CD14-positive monocyte (primary cell): ENCODE measurements around the gene CDH13. TPM values are rescaled to one million over a fixed set of nuclear protein-coding genes. Genes with fewer than 3 reads are reported as not detected.

Experiments used
- DNase-seq, 3 donors: peaks; one replicate each; pipeline ENCODE4 v3.0.0-alpha.2; 2011 to 2022
- H2AFZ ChIP-seq: 2 replicates; pipeline ENCODE4 v1.6.0; 2012; ENCODE audit warnings: mild to moderate bottlenecking, low read depth, low read length, inconsistent platforms; ENCODE audit not compliant: insufficient read depth, poor library complexity, severe bottlenecking
- H3K27ac ChIP-seq, 2 donors: 1 replicate in 1 of 2; 2 replicates in 1 of 2; pipeline ENCODE4 v1.5.1; 2012 to 2013; ENCODE audit warnings: low read length in 2 of 2, control low read depth in 1 of 2, inconsistent platforms in 1 of 2, low read depth in 1 of 2, mild to moderate bottlenecking in 1 of 2
- H3K27me3 ChIP-seq, 2 donors: one replicate each; pipeline versions ENCODE4 v1.6.0 to v1.6.1; 2011 to 2013; ENCODE audit warnings: low read length in 2 of 2; ENCODE audit not compliant: control insufficient read depth in 2 of 2, insufficient read depth in 2 of 2
- H3K36me3 ChIP-seq, 2 donors: replicated peaks in 1 of 2; 1 replicate in 1 of 2; 2 replicates in 1 of 2; pipeline versions ENCODE4 v1.5.1 to v1.6.1; 2012 to 2013; ENCODE audit warnings: low read length in 2 of 2, control low read depth in 1 of 2, inconsistent platforms in 1 of 2, mild to moderate bottlenecking in 1 of 2; ENCODE audit not compliant: insufficient read depth in 2 of 2, control insufficient read depth in 1 of 2
- H3K4me1 ChIP-seq, 2 donors: 1 replicate in 1 of 2; 2 replicates in 1 of 2; pipeline versions ENCODE4 v1.5.1 to v1.6.1; 2012 to 2013; ENCODE audit warnings: low read length in 2 of 2, control low read depth in 1 of 2, inconsistent platforms in 1 of 2, mild to moderate bottlenecking in 1 of 2, moderate library complexity in 1 of 2; ENCODE audit not compliant: insufficient read depth in 2 of 2, control insufficient read depth in 1 of 2
- H3K4me2 ChIP-seq: replicated peaks from 2 replicates; pipeline ENCODE3; 2012; ENCODE audit warnings: low read length, moderate library complexity, mild to moderate bottlenecking; ENCODE audit not compliant: poor library complexity, severe bottlenecking; ENCODE audit errors: extremely low read depth
- H3K4me3 ChIP-seq, 3 experiments: fragments of 200-600 bp in 1 of 3; sonication (generic) in 1 of 3; replicated peaks in 1 of 3; 1 replicate in 2 of 3; 2 replicates in 1 of 3; pipeline ENCODE4 v1.5.1; 2011 to 2013; ENCODE audit warnings: low read length in 3 of 3, mild to moderate bottlenecking in 3 of 3, control low read depth in 2 of 3, low read depth in 2 of 3, inconsistent platforms in 1 of 3, moderate library complexity in 1 of 3
- H3K79me2 ChIP-seq: 2 replicates; pipeline ENCODE4 v1.6.0; 2012; ENCODE audit warnings: mild to moderate bottlenecking, control low read depth, inconsistent platforms, low read length, moderate library complexity; ENCODE audit not compliant: insufficient read depth
- H3K9ac ChIP-seq: 2 replicates; pipeline ENCODE4 v1.6.0; 2017; ENCODE audit warnings: low read length, mild to moderate bottlenecking; ENCODE audit not compliant: insufficient read depth, poor library complexity, severe bottlenecking
- H3K9me3 ChIP-seq, 2 donors: replicated peaks in 1 of 2; 1 replicate in 1 of 2; 2 replicates in 1 of 2; pipeline versions ENCODE4 v1.5.1 to v1.6.1; 2012 to 2013; ENCODE audit warnings: low read length in 2 of 2, control low read depth in 1 of 2; ENCODE audit not compliant: control insufficient read depth in 1 of 2, insufficient read depth in 1 of 2
- H4K20me1 ChIP-seq: 2 replicates; pipeline ENCODE4 v1.6.0; 2012; ENCODE audit warnings: mild to moderate bottlenecking, low read length, control low read depth, moderate library complexity; ENCODE audit not compliant: insufficient read depth
- H3K27ac Mint-ChIP-seq, 7 donors: one replicate each; pipeline ENCODE4 v1.8.0; 2020; ENCODE audit warnings: mild to moderate bottlenecking in 7 of 7, mixed read lengths in 7 of 7, moderate library complexity in 6 of 7, inconsistent platforms in 2 of 7
- H3K27me3 Mint-ChIP-seq, 3 donors: one replicate each; pipeline ENCODE4 v1.8.0; 2021 to 2022; ENCODE audit warnings: low read depth in 3 of 3, mild to moderate bottlenecking in 3 of 3, mixed read lengths in 3 of 3, moderate library complexity in 3 of 3, inconsistent platforms in 1 of 3
- H3K36me3 Mint-ChIP-seq, 2 donors: one replicate each; pipeline ENCODE4 v1.8.0; 2020; ENCODE audit warnings: mixed read lengths in 2 of 2, inconsistent platforms in 1 of 2, mild to moderate bottlenecking in 1 of 2
- H3K4me1 Mint-ChIP-seq: one replicate; pipeline ENCODE4 v1.8.0; 2020; ENCODE audit warnings: mild to moderate bottlenecking, mixed read lengths
- H3K4me3 Mint-ChIP-seq, 2 donors: one replicate each; pipeline ENCODE4 v1.8.0; 2020; ENCODE audit warnings: mild to moderate bottlenecking in 2 of 2, mixed read lengths in 2 of 2, moderate library complexity in 1 of 2
- H3K9me3 Mint-ChIP-seq, 7 donors: one replicate each; pipeline ENCODE4 v1.8.0; 2020 to 2022; ENCODE audit warnings: mixed read lengths in 7 of 7, mild to moderate bottlenecking in 6 of 7, moderate library complexity in 6 of 7, inconsistent platforms in 2 of 7
- CTCF ChIP-seq: fragments of 200-600 bp; IDR thresholded peaks from one replicate; pipeline ENCODE4 v1.8.0; 2022; ENCODE audit warnings: antibody characterized with exemption, mild to moderate bottlenecking
- WGBS: methylation state at CpG from one replicate; pipeline ENCODE4 v1.1.5; 2013; ENCODE audit warnings: missing lambda C conversion rate; ENCODE audit not compliant: insufficient coverage; 5-methylcytosine and 5-hydroxymethylcytosine counted together
- intact Hi-C, 2 donors: fragments of 100-400 bp; cut with micrococcal nuclease; formaldehyde crosslinking; loops; one replicate each; pipeline versions ENCODE4 v1.15.0 to v1.15.1; 2023
- polyA plus RNA-seq, 3 donors: library from polyadenylated mRNA; depleted of rRNA in 1 of 3; unstranded in 2 of 3; stranded (reverse) in 1 of 3; fragments of 300-500 nt in 2 of 3; fragments of >200 nt in 1 of 3; fragmentation: Illumina TruSeq in 2 of 3; gene quantifications; 1 replicate in 2 of 3; 2 replicates in 1 of 3; pipeline ENCODE4 v1.2.3, GENCODE V29; 2012 to 2021

Gene CDH13
- polyA plus RNA-seq, 3 donors, result 0.13 to 0.19 TPM; not detected in 1

- no peak overlapping the region for H3K9ac ChIP-seq
- H3K9me3 Mint-ChIP-seq, result peaks cover 4 to 18% (median 11%) of the 10 kb centered on the region in 7 donors
- no peak overlapping the region for H3K4me2 ChIP-seq
- no peak for TF ChIP-seq CTCF
- no peaks in the 10 kb centered on the region for H3K4me1 Mint-ChIP-seq
- intact Hi-C loops, result no loop called here
- no peak overlapping the region for H2AFZ ChIP-seq
- H3K4me3 ChIP-seq, result no peak overlapping the region
- no peak overlapping the region for H3K27ac ChIP-seq
- no peaks in the 10 kb centered on the region for H3K27me3 ChIP-seq
- H3K4me1 ChIP-seq, result no peaks in the 10 kb centered on the region
- no peaks in the 10 kb centered on the region for H3K36me3 ChIP-seq
- H3K27me3 Mint-ChIP-seq, result peaks cover 0 to 4% (median 3%) of the 10 kb centered on the region in 3 donors
- peaks cover 0 to 6% of the 10 kb centered on the region in 2 donors for H3K9me3 ChIP-seq
- H3K27ac Mint-ChIP-seq, result no peak overlapping the region
- H3K79me2 ChIP-seq, result no peaks in the 10 kb centered on the region
- DNase-seq, result no peak
- no peaks in the 10 kb centered on the region for H4K20me1 ChIP-seq
- WGBS, result no CpG with 5 or more reads among the region's 3 CpGs
- H3K4me3 Mint-ChIP-seq, result no peak overlapping the region
- no peaks in the 10 kb centered on the region for H3K36me3 Mint-ChIP-seq
Observed at GRCh38 chr16:82980810-82981209, 354.0 kb downstream of the CDH13 start.

- no peaks in the 10 kb centered on the region for H4K20me1 ChIP-seq
- Mint-ChIP-seq H3K9me3 (peaks cover 0 to 10% (median 8%) of the 10 kb centered on the region in 7 donors), H3K27ac (no peak overlapping the region), H3K4me1 (no peaks in the 10 kb centered on the region), H3K27me3 (peaks cover 3 to 10% (median 3%) of the 10 kb centered on the region in 3 donors), H3K36me3 (no peaks in the 10 kb centered on the region), H3K4me3 (no peak overlapping the region)
- peaks cover 0 to 3% of the 10 kb centered on the region in 2 donors for H3K27me3 ChIP-seq
- TF ChIP-seq CTCF, result no peak
- intact Hi-C loops, result no loop called here
- H2AFZ ChIP-seq, result no peak overlapping the region
- H3K27ac ChIP-seq, result no peak overlapping the region
- H3K4me2 ChIP-seq, result no peak overlapping the region
- no peak overlapping the region for H3K4me3 ChIP-seq
- H3K9me3 ChIP-seq, result no peaks in the 10 kb centered on the region
- H3K4me1 ChIP-seq, result no peaks in the 10 kb centered on the region
- no peak overlapping the region for H3K9ac ChIP-seq
- no peaks in the 10 kb centered on the region for H3K36me3 ChIP-seq
- H3K79me2 ChIP-seq, result no peaks in the 10 kb centered on the region
- DNase-seq, result no peak
- 79% methylated on average over 2 of the region's 3 CpGs for WGBS
Observed at GRCh38 chr16:82987767-82988166, 361.0 kb downstream of the CDH13 start.
